Esophagus muscularis mucosa (tissue), 3 donors: ENCODE data around the gene UBE2G1.

Experiments
- EP300 ChIP-seq: sonication (generic); formaldehyde crosslinking; IDR thresholded peaks from one replicate; pipeline ENCODE4 v1.6.1; 2017; ENCODE audit warnings: antibody characterized with exemption
- TF ChIP-seq, protein P1 (sequence below), 3 experiments: fragments of 200-600 bp in 2 of 3; fragments of 450-650 bp in 1 of 3; sonication (generic) in 2 of 3; IDR thresholded peaks; one replicate each; pipeline ENCODE4 v1.5.1; 2017 to 2019; ENCODE audit warnings: antibody characterized with exemption in 3 of 3, mild to moderate bottlenecking in 2 of 3, moderate library complexity in 1 of 3

DNA sequence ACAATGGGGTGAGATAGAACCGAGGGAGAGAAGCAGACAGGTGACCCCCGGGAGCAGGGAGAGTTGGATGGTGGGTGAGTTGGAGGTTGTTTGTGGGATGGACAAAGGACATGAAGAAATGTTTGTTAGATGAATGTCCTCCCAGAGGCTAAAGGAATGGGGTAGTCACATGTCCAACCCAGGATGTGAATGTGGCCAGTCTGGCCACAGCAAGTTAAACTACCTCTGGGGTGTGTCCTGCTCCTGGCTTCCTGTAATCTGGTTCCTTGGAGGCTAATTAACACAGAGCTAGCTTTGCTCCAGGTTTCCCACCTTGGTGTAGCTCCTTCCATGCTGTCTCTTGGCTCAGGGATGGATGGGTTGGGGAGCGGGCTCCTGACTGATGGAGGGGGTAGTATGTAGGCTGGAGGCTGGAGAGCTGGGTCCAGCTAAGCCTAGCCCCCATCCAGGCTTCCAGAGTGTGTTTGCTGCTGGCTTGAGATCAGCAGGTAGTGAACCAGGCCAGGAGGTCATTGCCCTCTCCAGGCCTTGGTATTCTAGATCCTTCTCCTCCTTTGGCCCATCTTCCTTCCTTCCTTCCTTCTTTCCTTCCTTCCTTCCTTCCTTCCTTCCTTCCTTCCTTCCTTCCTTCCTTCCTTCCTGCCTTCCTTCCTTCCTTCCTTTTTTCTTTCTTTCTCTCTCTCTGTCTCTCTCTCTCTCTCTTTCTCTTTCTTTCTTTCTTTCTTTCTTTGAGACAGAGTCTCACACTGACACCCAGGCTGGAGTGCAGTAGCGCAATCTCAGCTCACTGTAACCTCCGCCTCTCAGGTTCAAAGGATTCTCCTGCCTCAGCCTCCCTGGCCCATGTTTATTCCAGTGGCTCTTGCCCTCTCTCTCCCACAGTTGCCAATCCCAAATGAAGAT lies 28.0 kb upstream of the UBE2G1 start:
- TF ChIP-seq, protein P1, sequence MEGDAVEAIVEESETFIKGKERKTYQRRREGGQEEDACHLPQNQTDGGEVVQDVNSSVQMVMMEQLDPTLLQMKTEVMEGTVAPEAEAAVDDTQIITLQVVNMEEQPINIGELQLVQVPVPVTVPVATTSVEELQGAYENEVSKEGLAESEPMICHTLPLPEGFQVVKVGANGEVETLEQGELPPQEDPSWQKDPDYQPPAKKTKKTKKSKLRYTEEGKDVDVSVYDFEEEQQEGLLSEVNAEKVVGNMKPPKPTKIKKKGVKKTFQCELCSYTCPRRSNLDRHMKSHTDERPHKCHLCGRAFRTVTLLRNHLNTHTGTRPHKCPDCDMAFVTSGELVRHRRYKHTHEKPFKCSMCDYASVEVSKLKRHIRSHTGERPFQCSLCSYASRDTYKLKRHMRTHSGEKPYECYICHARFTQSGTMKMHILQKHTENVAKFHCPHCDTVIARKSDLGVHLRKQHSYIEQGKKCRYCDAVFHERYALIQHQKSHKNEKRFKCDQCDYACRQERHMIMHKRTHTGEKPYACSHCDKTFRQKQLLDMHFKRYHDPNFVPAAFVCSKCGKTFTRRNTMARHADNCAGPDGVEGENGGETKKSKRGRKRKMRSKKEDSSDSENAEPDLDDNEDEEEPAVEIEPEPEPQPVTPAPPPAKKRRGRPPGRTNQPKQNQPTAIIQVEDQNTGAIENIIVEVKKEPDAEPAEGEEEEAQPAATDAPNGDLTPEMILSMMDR (IDR thresholded peaks at IDR 0.05), result no peak
- no peak for TF ChIP-seq EP300
